Measurements from ENCODE around the gene ARID3B. TPM values are rescaled to one million over a fixed set of nuclear protein-coding genes. Genes with fewer than 3 reads are reported as not detected.

The ARID3B gene
- total RNA-seq, 2 donors from 2014 or later, result 2.1 to 2.6 TPM

DNA sequence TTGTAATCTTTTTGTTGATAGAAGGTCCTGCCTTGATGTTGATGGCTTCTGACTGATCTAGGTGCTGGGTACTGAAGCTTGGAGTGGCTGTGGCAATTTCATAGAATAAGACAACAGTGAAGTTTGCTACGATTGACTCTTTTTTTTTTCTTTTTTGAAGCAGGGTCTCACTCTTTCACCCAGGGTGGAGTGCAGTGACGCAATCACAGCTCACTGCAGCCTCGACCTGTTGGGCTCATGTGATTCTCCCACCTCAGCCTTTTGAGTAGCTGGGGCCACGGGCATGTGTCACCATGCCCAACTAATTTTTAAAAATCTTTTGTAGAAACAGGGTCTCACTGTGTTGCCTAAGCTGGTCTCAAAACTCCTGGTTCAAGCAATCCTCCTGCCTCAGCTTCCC, 14.2 kb downstream of the ARID3B start:
- no peak for ATAC-seq
- intact Hi-C loops (cut with DNase I), result no loop called here

GRCh38 chr15:74558706-74559105, 17.7 kb downstream of the ARID3B start:
- ATAC-seq (no peak), DNase-seq (no peak)
- intact Hi-C loops (cut with DNase I), result no loop called here

More for the DNA sequence above, 14.2 kb downstream of the ARID3B start:
- no peak for DNase-seq

DNA sequence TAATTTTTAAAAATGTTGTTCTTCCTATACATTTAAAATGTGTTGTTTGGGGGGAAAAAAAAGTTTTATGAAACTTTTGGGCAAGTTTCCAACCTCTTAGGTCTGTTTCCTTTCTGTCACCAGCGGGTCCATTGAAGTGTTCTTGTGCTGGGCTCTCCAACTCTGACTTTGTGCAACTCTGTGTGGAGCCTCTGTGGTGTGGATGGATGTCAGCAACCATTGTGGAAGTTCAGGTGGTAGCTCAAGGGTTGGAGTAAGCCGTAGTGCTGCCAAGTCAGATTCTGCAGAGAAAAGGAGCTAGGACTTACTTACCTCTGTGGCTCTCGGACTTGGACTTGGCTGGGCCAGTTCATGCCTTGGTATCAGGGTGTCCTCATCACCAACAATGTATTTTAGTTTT, 22.4 kb downstream of the ARID3B start:
- intact Hi-C loops (cut with DNase I), result no loop called here
- ATAC-seq (no peak), DNase-seq (no peak)

- intact Hi-C loops (cut with DNase I), result no loop called here
- no peak for ATAC-seq
- DNase-seq, result no peak
Observed at GRCh38 chr15:74564182-74564581, 23.2 kb downstream of the ARID3B start.

DNA sequence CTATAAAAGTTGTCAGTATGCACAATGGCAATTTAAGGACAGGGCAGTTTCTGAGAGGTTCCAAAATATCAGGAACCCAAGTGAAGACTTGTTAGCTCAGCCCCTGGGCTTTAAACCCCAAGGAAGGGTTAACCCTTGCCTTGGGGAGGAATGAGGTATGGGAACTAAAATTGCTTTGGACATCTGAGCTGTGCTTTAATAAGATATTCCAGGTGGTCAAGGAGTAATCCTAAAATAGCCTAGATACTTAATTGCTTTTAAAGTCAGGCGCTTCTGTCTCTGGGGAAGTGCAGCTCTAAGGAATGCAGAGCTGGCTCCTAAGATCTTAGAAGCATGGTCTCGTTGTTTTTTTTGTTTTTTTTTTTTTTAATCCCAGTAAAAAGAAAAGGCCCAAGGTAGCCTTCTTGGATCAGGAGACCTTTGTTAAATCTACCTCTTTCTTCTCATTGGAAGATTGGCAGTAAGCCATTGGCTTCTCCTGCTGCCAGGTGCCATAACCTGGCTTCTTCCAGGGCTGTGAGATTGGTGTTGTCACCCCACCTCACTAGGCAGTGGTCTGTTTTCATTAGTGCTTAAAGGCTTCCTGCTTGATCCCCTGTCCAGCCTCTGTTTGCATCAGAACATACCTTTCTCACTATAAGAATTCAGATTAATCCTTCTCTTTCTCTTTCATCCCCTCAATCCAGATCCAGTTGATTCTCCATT, 24.5 kb downstream of the ARID3B start:
- DNase-seq (no peak), ATAC-seq (no peak)
- intact Hi-C loops (cut with DNase I), result no loop called here

DNA sequence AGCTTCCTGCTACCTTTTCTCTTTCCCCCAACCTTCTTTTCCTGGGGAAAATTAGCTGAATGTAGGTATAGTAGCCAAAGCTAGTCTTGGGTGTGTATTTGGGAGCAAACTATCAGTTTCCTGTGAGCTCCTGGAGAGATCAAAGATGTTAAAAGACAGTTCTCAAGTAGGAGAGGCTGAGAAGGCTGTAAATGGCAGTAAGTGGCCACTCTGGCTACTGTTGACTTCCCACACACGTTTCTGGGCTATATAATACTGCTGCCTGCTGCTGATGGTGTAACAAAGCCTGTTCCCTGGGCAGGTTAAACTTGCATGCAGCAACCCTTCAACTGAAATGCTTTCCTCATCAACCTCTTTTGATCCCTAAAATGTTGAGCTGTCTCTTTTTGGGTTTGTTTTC, 27.6 kb downstream of the ARID3B start:
- no peak for ATAC-seq
- intact Hi-C loops (cut with DNase I), result no loop called here
- DNase-seq, result no peak

DNA sequence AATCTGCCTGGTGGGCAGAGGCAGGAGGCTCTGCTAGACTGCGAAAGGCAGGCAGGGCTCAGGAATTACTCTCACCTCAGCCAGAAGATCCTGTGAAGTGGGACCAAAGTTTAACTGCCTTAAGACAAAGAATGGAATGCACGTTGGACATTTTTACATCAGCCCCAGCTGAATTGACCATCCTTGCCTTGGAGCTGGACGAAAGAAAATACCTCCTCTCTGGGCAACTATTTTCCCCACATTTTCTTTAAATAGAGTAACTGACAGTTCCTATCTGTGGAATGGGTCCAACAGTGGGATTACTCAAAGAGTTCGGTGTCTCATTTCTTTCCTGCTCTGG, 28.7 kb downstream of the ARID3B start:
- DNase-seq (no peak), ATAC-seq (no peak)
- intact Hi-C loops (cut with DNase I), result no loop called here

DNA sequence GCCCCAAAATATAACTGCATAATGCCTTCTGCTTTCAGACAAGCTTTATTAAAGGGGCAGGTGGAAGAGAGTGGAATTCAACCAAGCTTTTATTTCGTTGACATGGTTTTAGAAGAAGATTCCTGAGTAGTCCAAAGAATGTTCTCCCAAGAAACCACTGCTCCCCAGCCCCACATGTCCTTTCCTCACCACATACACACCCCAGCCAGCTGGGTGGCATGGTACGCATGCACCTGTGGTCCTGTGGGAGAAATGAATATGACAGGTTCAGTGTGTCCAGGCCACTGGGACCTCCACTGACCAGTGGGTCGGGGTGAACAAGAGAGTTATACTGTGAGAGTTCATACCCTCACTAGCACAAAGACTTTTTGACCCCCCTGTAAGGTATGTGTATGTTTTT, 30.2 kb downstream of the ARID3B start:
- DNase-seq, result no peak
- ATAC-seq, result no peak
- intact Hi-C loops (cut with DNase I), result no loop called here

DNA sequence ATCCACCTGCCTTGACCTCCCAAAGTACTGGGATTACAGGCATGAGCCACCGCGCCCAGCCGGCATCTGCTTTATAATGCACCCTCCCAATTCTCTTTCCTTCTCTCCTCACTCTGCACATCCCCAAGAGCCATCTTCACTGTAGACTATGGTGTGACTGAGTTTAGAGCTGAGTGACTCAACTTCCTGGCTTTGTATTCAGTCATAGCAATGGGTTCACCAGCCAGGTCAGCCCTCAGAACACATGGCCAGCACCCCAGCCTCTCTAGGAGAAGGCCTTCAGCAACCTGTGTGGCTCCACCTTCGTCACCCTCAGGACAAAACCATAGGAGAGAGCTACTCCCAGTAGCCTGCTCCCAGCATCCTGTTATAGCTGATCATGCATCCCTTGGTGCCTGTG, 33.0 kb downstream of the ARID3B start:
- ATAC-seq, result no peak
- intact Hi-C loops (cut with DNase I), result no loop called here
- DNase-seq, result no peak

- ATAC-seq, result no peak
- intact Hi-C loops (cut with DNase I), result no loop called here
Observed at GRCh38 chr15:74578496-74578994, 37.5 kb downstream of the ARID3B start.

DNA sequence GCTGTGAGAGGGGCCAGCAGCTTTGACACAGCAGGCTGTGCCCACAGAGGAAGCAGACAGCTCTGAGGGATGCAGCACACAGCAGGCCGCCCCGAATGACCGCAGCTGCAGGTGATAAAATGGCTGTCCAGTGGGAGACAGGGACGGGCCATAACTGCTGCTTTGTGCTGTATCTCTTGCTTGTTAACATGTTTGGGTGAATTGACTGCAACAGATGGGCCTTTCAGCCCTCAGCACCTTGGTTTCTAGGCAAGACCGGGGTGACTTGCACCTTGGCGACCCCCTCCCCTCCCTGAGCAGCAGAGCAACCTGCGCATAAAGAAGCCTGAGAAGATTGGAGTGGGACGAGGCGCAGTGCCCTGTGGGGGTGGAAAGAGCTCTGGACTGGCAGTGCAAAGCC, 38.0 kb downstream of the ARID3B start:
- ATAC-seq (no peak), DNase-seq (no peak)
- intact Hi-C loops (cut with DNase I), result no loop called here

More at GRCh38 chr15:74578496-74578994, 37.5 kb downstream of the ARID3B start:
- DNase-seq, result no peak

GRCh38 chr15:74580538-74581350, 39.7 kb downstream of the ARID3B start:
- DNase-seq (no peak), ATAC-seq (no peak)
- intact Hi-C loops (cut with DNase I), result no loop called here

- no peak for ATAC-seq
- intact Hi-C loops (cut with DNase I), result no loop called here
- DNase-seq, result no peak
Observed at GRCh38 chr15:74584204-74584603, 43.2 kb downstream of the ARID3B start.

GRCh38 chr15:74584779-74585178, 43.8 kb downstream of the ARID3B start:
- ATAC-seq (no peak), DNase-seq (no peak)
- intact Hi-C loops (cut with DNase I), result no loop called here

GRCh38 chr15:74585191-74585590, 44.2 kb downstream of the ARID3B start:
- intact Hi-C loops (cut with DNase I), result no loop called here
- ATAC-seq (no peak), DNase-seq (no peak)

- DNase-seq, result no peak
- intact Hi-C loops (cut with DNase I), result no loop called here
- no peak for ATAC-seq
Observed at GRCh38 chr15:74585857-74586256, 44.8 kb downstream of the ARID3B start.

GRCh38 chr15:74589826-74590225, 48.8 kb downstream of the ARID3B start:
- DNase-seq (no peak), ATAC-seq (no peak)
- intact Hi-C loops (cut with DNase I), result no loop called here

- no peak for DNase-seq
- intact Hi-C loops (cut with DNase I), result no loop called here
Observed at GRCh38 chr15:74592222-74592621, 51.2 kb downstream of the ARID3B start.

GRCh38 chr15:74593122-74593521, 52.1 kb downstream of the ARID3B start:
- DNase-seq (no peak), ATAC-seq (no peak)
- intact Hi-C loops (cut with DNase I), result no loop called here

More at GRCh38 chr15:74592222-74592621, 51.2 kb downstream of the ARID3B start:
- no peak for ATAC-seq

- no peak for ATAC-seq
- no peak for DNase-seq
- intact Hi-C loops (cut with DNase I), result no loop called here
Observed at GRCh38 chr15:74594455-74594854, 53.4 kb downstream of the ARID3B start.

GRCh38 chr15:74595271-74595670, 54.3 kb downstream of the ARID3B start:
- intact Hi-C loops (cut with DNase I), result no loop called here
- ATAC-seq, result no peak
- DNase-seq, result no peak

Data from left cardiac atrium (tissue), 4 donors.